ENCODE measurements around the gene CNDP2. TPM values are rescaled to one million over a fixed set of nuclear protein-coding genes. Genes with fewer than 3 reads are reported as not detected.
A peak's percentile ranks its signal among the peaks of the same experiment; 100 is the strongest.

The CNDP2 gene
- total RNA-seq, 4 donors from 2014 or later, result 78.8 to 132 (median 89.3) TPM

DNA sequence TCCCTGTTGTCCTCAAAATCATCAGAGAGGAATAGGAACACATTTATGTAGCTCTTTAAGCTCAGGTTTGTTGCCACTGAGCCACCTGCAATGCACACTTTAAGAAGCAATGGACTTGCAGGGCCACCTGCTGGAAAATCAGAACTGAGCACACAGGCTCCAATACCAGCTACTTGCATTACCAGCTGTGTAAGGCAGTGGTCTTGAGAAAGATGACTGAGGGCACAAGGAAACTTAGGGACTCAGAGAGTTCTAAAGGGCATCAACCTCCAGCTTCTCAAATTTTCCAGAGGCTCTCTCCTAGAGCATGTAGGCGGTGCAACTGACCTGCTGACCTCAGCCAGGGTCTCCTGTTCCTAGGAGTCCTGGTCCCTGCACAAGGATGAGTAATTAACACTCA is 2.5 kb upstream of the CNDP2 start:
- TF ChIP-seq, protein P1, sequence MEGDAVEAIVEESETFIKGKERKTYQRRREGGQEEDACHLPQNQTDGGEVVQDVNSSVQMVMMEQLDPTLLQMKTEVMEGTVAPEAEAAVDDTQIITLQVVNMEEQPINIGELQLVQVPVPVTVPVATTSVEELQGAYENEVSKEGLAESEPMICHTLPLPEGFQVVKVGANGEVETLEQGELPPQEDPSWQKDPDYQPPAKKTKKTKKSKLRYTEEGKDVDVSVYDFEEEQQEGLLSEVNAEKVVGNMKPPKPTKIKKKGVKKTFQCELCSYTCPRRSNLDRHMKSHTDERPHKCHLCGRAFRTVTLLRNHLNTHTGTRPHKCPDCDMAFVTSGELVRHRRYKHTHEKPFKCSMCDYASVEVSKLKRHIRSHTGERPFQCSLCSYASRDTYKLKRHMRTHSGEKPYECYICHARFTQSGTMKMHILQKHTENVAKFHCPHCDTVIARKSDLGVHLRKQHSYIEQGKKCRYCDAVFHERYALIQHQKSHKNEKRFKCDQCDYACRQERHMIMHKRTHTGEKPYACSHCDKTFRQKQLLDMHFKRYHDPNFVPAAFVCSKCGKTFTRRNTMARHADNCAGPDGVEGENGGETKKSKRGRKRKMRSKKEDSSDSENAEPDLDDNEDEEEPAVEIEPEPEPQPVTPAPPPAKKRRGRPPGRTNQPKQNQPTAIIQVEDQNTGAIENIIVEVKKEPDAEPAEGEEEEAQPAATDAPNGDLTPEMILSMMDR (IDR thresholded peaks at IDR 0.05), result no peak
- ATAC-seq (ENCODE audit: low FRiP score) (no peak), DNase-seq (ENCODE audit: low spot score) (no peak)

DNA sequence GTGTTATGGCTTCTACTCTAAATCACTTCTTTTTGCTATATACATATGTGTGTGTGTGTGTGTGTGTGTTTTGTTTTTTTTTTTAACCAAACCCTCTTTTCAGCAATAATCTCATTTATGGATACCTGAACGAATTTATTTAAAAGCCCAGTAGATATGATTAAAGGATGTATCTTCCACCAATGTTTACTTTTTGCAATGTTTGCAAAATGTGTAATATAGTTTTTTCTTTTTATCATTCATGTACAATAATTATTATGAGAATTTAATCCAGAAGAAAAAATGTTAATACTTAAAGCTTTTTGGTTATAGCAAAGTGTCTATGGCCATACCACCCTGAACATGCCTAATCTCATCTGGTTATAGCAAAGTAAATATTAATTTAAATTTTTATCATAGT is 1.6 kb upstream of the CNDP2 start:
- ATAC-seq (ENCODE audit: low FRiP score) (no peak), DNase-seq (ENCODE audit: low spot score) (no peak)
- TF ChIP-seq, protein P1 (IDR thresholded peaks at IDR 0.05), result no peak

DNA sequence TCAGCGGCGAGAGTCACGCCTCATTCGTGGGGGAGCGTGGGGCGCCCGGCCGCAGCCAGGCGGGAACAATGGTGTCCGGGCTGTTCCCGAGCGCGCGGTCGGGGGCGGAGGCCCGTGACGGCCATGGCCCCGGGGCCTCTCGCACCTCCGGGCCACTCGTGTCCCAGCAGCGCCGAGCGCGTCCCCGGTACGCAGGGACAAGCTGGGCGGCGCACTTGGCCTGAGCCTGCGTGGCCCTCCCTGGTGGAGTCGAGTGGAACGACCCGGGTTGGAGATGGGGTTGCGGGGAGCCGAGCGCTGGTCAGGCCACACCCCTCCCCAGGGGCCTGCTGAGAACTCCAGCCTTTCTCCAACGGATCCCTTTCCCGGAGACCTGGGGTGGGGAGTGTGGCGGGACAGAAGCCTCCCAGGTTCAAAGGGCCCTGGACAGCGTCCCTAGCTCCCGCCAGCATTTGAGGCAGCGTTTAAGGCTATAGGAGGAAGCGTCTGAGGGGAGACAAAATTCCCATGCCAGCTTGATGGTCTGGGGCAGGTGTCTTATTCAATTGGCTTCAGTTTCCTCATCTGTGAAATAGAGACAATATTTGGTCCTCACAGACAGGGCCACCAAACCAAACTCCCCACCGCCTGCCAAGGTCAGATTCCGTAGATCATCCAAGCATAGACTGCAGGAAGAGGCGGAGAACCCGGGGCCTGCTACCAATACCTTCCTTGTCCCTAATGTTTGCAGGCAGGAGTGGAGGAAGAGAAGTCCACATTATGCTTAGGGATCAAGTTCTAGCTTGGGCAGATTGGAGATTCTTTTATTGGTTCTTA is 553 bp downstream of the CNDP2 start:
- peak; percentile 73 for ATAC-seq (ENCODE audit: low FRiP score)
- TF ChIP-seq, protein P1 (IDR thresholded peaks at IDR 0.05), result no peak
- peak; percentile 27 for DNase-seq (ENCODE audit: low spot score)

DNA sequence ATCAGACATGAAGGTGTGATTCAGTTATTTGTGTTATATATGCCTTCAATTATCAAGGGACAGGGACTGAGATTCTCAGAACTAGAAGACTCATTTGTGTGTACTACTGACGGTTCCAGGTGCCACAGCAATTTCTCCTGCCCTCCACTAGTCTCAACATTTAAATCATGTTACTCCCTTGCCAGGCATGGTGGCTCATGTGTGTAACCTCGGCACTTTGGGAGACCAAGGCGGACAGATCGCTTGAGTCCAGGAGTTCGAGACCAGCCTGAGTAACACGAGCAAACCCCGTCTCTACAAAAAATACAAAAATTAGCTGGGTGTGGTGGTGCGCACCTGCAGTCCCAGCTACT is 1.1 kb downstream of the CNDP2 start:
- TF ChIP-seq, protein P1 (IDR thresholded peaks at IDR 0.05), result no peak
- no peak for DNase-seq (ENCODE audit: low spot score)
- no peak for ATAC-seq (ENCODE audit: low FRiP score)

DNA sequence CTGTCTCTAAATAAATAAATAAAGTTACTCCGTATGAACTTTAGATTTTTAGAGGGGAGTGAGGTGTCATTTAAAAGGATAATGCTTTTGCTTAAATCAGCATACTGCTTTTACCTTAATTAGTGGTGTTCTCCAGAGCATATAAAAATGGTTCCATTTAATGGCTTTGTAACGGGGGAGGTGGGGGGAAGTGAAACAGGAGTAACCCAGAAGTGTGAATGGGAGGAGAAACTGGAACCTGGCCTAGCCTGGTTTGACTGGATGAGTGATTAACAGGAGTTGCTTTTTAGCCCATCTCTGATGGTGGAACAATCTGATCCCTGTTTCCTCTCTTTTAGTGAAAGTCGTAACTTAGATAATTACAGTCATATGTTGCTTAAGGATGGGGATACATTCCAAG is 1.6 kb downstream of the CNDP2 start:
- no peak for DNase-seq (ENCODE audit: low spot score)
- no peak for ATAC-seq (ENCODE audit: low FRiP score)
- TF ChIP-seq, protein P1 (IDR thresholded peaks at IDR 0.05), result no peak

DNA sequence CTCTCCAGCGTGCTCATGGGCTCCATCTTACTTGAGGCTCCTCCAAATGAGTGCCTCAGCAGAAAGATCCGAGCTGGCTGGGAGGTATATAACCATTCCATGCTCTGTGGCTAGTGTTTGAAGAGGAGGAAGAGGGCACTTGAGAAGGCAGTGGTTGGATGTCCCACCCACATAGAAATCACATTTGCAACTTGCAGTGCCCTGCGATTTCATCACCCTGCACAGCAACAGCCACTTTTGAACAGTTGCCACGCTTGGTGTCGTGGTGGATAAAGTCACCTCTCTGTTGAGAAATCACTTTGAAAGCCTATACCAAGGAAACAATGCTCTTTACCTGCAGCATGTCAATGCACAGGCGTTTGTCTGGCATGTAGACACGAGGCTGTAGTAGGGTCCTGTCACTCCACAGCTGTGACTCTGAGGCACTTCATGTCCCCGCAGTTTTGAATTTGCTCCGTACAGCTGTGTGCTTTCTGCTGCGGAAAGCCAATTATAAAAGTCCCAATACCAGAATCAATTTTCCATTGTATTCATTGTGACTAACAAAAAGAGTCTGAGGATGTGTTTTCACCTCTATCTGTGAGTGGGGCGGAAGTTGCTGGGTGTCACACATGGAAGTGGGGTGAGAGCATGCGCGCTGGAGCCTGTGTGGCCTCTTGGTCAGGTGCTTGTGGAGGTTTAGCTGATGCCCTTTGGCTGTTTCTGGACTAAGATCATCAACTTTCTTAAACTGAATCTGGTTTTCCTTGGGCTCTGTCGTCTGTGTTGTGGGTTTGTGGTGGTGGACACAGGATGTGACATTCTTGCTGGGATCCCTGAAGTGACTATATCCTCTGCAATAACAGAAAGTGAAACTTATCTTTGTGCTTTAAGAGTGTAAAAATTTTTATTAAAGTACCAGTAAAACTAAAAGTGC is 2.8 kb downstream of the CNDP2 start:
- TF ChIP-seq, protein P1 (IDR thresholded peaks at IDR 0.05), result no peak
- DNase-seq (ENCODE audit: low spot score) (peak; percentile 31), ATAC-seq (ENCODE audit: low FRiP score) (no peak)

All from omental fat pad (tissue), 4 donors.